Measurements from ENCODE around the gene CHCHD3. TPM values are rescaled to one million over a fixed set of nuclear protein-coding genes. Genes with fewer than 3 reads are reported as not detected.
"Not testable (repeated sequence)": the region's sequence is repeated elsewhere in the genome, so short reads cannot be mapped to it uniquely, and the experiment has no call there.

Gene CHCHD3
- total and polyA plus RNA-seq, 4 donors, result 20.1 to 78.0 (median 46.9) TPM

DNA sequence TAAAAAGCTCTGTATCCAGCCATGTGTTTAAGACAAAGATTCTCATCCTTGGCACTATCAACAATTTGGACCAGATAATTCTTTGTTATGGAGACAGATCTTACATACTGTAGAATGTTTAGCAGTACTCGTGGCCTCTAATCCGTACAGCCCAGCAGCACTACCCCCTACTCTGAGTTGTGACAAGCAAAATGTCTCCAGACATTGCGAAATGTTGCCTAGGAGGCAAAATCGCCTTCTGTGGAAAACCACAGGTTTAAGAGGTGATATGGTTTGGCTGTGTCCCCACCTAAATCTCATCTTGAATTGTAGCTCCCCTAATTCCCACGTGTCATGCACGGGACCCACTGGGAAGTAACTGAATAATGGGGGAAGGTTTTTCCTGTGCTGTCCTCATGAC lies 186.7 kb downstream of the CHCHD3 start:
- H3K27ac ChIP-seq (ENCODE audit: low read depth in 1 of 2, low read length in 1 of 2), result no peak overlapping the region
- no peak overlapping the region for H3K9ac ChIP-seq (ENCODE audit: insufficient read depth in 1 of 2, low read length in 2 of 2)
- peaks cover 0 to 6% (median 0%) of the 10 kb centered on the region in 5 donors for H3K4me1 ChIP-seq (ENCODE audit: control insufficient read depth in 5 of 5, insufficient read depth in 5 of 5, low read length in 5 of 5)
- no peak overlapping the region for H3K4me3 ChIP-seq
- H3K36me3 ChIP-seq (ENCODE audit: control insufficient read depth in 4 of 4, insufficient read depth in 4 of 4, low read length in 4 of 4), result no peaks in the 10 kb centered on the region
- no peaks in the 10 kb centered on the region for H3K27me3 ChIP-seq (ENCODE audit: control insufficient read depth in 3 of 3, insufficient read depth in 3 of 3, low read length in 2 of 3)
- no peak for ATAC-seq (ENCODE audit: insufficient read depth, low FRiP score)
- DNase-seq, result no peak
- 87 to 92% methylated on average over 6 of the region's 6 CpGs for WGBS, 2 donors
- no peaks in the 10 kb centered on the region for H3K9me3 ChIP-seq (ENCODE audit: control insufficient read depth in 4 of 4, insufficient read depth in 3 of 4, low read length in 3 of 4)
- TF ChIP-seq, protein P1, sequence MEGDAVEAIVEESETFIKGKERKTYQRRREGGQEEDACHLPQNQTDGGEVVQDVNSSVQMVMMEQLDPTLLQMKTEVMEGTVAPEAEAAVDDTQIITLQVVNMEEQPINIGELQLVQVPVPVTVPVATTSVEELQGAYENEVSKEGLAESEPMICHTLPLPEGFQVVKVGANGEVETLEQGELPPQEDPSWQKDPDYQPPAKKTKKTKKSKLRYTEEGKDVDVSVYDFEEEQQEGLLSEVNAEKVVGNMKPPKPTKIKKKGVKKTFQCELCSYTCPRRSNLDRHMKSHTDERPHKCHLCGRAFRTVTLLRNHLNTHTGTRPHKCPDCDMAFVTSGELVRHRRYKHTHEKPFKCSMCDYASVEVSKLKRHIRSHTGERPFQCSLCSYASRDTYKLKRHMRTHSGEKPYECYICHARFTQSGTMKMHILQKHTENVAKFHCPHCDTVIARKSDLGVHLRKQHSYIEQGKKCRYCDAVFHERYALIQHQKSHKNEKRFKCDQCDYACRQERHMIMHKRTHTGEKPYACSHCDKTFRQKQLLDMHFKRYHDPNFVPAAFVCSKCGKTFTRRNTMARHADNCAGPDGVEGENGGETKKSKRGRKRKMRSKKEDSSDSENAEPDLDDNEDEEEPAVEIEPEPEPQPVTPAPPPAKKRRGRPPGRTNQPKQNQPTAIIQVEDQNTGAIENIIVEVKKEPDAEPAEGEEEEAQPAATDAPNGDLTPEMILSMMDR (IDR thresholded peaks at IDR 0.05; ENCODE audit: control extremely low read depth, extremely low read depth), result no peak

DNA sequence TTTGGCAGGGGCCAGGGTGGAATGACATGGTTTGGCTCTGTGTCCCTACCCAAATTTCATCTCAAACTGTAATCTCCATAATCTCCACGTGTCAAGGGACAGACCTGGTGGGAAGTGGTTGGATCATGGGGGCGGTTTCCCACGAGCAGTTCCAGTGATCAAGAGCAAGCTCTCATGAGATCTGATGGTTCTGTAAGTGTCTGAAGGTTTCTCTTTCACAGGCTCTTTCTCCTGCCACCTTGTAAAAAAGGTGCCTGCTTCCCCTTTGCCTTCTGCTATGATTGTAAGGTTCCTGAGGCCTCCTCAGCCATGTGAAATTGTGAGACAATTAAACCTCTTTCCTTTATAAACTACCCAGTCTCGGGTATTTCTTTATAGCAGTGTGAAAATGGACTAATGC lies 188.3 kb downstream of the CHCHD3 start:
- DNase-seq (no peak), ATAC-seq (ENCODE audit: insufficient read depth, low FRiP score) (no peak)
- Histone ChIP-seq H3K27me3 (ENCODE audit: control insufficient read depth in 3 of 3, insufficient read depth in 3 of 3, low read length in 2 of 3) (no peaks in the 10 kb centered on the region), H3K9ac (ENCODE audit: insufficient read depth in 1 of 2, low read length in 2 of 2) (no peak overlapping the region), H3K4me3 (no peak overlapping the region), H3K4me1 (ENCODE audit: control insufficient read depth in 5 of 5, insufficient read depth in 5 of 5, low read length in 5 of 5) (peaks cover 0 to 6% (median 0%) of the 10 kb centered on the region in 5 donors), H3K36me3 (ENCODE audit: control insufficient read depth in 4 of 4, insufficient read depth in 4 of 4, low read length in 4 of 4) (no peaks in the 10 kb centered on the region), H3K27ac (ENCODE audit: low read depth in 1 of 2, low read length in 1 of 2) (no peak overlapping the region), H3K9me3 (ENCODE audit: control insufficient read depth in 4 of 4, insufficient read depth in 3 of 4, low read length in 3 of 4) (no peaks in the 10 kb centered on the region)
- WGBS, 2 donors, result 93 to 94% methylated on average over 4 of the region's 4 CpGs
- TF ChIP-seq, protein P1 (IDR thresholded peaks at IDR 0.05; ENCODE audit: control extremely low read depth, extremely low read depth), result no peak

DNA sequence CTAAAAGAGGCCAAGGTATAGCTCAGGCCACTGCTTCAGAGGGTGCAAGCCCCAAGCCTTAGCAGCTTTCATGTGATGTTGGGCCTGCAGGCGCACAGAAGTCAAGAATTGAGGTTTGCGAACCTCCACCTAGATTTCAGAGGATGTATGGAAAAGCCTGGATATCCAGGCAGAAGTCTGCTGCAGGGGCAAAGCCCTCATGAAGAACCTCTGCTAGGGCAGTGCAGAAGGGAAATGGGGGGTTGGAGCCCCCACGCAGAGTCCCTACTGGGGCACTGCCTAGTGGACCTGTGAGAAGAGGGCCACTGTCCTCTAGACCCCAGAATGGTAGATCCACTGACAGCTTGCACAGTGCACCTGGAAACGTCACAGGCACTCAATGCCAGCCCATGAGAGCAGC lies 189.1 kb downstream of the CHCHD3 start:
- H3K27ac ChIP-seq (ENCODE audit: low read depth in 1 of 2, low read length in 1 of 2); H3K9me3 ChIP-seq (ENCODE audit: control insufficient read depth in 4 of 4, insufficient read depth in 3 of 4, low read length in 3 of 4); H3K4me3 ChIP-seq; DNase-seq; H3K27me3 ChIP-seq (ENCODE audit: control insufficient read depth in 3 of 3, insufficient read depth in 3 of 3, low read length in 2 of 3); ATAC-seq (ENCODE audit: insufficient read depth, low FRiP score); H3K4me1 ChIP-seq (ENCODE audit: control insufficient read depth in 5 of 5, insufficient read depth in 5 of 5, low read length in 5 of 5); H3K36me3 ChIP-seq (ENCODE audit: control insufficient read depth in 4 of 4, insufficient read depth in 4 of 4, low read length in 4 of 4); H3K9ac ChIP-seq (ENCODE audit: insufficient read depth in 1 of 2, low read length in 2 of 2): not testable (repeated sequence)
- 99 to 100% methylated on average over 4 of the region's 4 CpGs for WGBS, 2 donors

DNA sequence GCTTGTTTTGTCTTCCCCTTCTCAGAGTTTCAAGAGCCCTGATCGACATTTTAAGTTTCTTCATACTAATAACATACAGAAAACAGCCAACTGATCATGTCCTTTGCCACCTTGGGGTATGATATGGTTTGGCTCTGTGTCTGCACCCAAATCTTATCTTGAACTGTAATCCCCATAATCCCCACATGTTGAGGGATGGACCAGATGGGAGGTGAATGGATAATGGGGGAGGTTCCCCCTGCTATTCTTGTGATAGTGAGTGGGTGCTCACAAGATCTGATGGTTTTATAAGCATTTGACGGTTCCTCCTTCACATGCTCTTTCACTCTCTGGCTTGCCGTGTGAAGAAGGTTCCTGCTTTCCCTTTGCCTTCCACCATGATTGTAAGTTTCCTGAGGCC lies 190.3 kb downstream of the CHCHD3 start:
- H3K4me1 ChIP-seq (ENCODE audit: control insufficient read depth in 5 of 5, insufficient read depth in 5 of 5, low read length in 5 of 5), result peaks cover 0 to 6% (median 0%) of the 10 kb centered on the region in 5 donors
- H3K36me3 ChIP-seq (ENCODE audit: control insufficient read depth in 4 of 4, insufficient read depth in 4 of 4, low read length in 4 of 4), result no peaks in the 10 kb centered on the region
- no peak overlapping the region for H3K27ac ChIP-seq (ENCODE audit: low read depth in 1 of 2, low read length in 1 of 2)
- 96 to 99% methylated on average over 3 of the region's 3 CpGs for WGBS, 2 donors
- TF ChIP-seq, protein P1 (IDR thresholded peaks at IDR 0.05; ENCODE audit: control extremely low read depth, extremely low read depth), result no peak
- no peak overlapping the region for H3K4me3 ChIP-seq
- no peaks in the 10 kb centered on the region for H3K27me3 ChIP-seq (ENCODE audit: control insufficient read depth in 3 of 3, insufficient read depth in 3 of 3, low read length in 2 of 3)
- DNase-seq (no peak), ATAC-seq (ENCODE audit: insufficient read depth, low FRiP score) (no peak)
- H3K9ac ChIP-seq (ENCODE audit: insufficient read depth in 1 of 2, low read length in 2 of 2), result no peak overlapping the region
- no peaks in the 10 kb centered on the region for H3K9me3 ChIP-seq (ENCODE audit: control insufficient read depth in 4 of 4, insufficient read depth in 3 of 4, low read length in 3 of 4)

All from lung (tissue), 12 donors.